Measurements from ENCODE around the gene PROK2.

GRCh38 chr3:71759401-71759800, 25.5 kb downstream of the PROK2 start:
- TF ChIP-seq, protein P1, sequence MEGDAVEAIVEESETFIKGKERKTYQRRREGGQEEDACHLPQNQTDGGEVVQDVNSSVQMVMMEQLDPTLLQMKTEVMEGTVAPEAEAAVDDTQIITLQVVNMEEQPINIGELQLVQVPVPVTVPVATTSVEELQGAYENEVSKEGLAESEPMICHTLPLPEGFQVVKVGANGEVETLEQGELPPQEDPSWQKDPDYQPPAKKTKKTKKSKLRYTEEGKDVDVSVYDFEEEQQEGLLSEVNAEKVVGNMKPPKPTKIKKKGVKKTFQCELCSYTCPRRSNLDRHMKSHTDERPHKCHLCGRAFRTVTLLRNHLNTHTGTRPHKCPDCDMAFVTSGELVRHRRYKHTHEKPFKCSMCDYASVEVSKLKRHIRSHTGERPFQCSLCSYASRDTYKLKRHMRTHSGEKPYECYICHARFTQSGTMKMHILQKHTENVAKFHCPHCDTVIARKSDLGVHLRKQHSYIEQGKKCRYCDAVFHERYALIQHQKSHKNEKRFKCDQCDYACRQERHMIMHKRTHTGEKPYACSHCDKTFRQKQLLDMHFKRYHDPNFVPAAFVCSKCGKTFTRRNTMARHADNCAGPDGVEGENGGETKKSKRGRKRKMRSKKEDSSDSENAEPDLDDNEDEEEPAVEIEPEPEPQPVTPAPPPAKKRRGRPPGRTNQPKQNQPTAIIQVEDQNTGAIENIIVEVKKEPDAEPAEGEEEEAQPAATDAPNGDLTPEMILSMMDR (conservative IDR thresholded peaks at IDR 0.05; ENCODE audit: low read length): no peak
- no peak for TF ChIP-seq EZH2phosphoT487 (IDR thresholded peaks at IDR 0.05; ENCODE audit: borderline replicate concordance)
